HCT116 (cell line): Measurements from ENCODE around the gene LINGO4. TPM values are rescaled to one million over a fixed set of nuclear protein-coding genes. Genes with fewer than 3 reads are reported as not detected.

Experiments used
- ATAC-seq: fragments of 200-7000 bp; cut with Tn5 transposase; 2 replicates; pipeline ENCODE4 v1.9.1; 2020; ENCODE audit warnings: mild to moderate bottlenecking, moderate library complexity
- BruUV-seq: library from RNA; stranded (reverse); fragments of 400-500 nt; replicated peaks from 2 replicates; lab custom pipeline; 2021; lab: Mats Ljungman, UMichigan
- CTCF ChIA-PET: fragments of 300-600 bp; sonication (Branson Sonifier 250); formaldehyde crosslinking; loops from one replicate; lab custom pipeline; 2021; ENCODE audit warnings: antibody characterized with exemption; lab: Charles Lee
- POLR2A ChIA-PET: fragments of 300-600, 350-600 bp; sonication (Branson Sonifier 250); formaldehyde crosslinking; loops from one replicate; lab custom pipeline; 2021; ENCODE audit warnings: antibody characterized with exemption; lab: Charles Lee
- RAD21 ChIA-PET, 2 experiments: fragments of 300-600 bp; sonication (Branson Sonifier 250); formaldehyde crosslinking; loops; one replicate each; lab custom pipeline; 2023; ENCODE audit warnings: low total read pairs in 2 of 2; ENCODE audit not compliant: uncharacterized antibody in 2 of 2, unreplicated experiment in 2 of 2, low non-redundant PET in 1 of 2; lab: Charles Lee
- DNase-seq: peaks from one replicate; pipeline ENCODE4 v3.0.0-alpha.2; 2010; ENCODE audit warnings: low read depth, low spot score
- H2AFZ ChIP-seq: fragments of 200-600 bp; shearing (Covaris generic), sonication (generic); 2 replicates; pipeline ENCODE4 v1.6.1; 2017; ENCODE audit warnings: low read depth, mixed run types, mixed read lengths, antibody characterized with exemption, low read length; ENCODE audit not compliant: poor library complexity, severe bottlenecking
- H3K27ac ChIP-seq: 2 replicates; pipeline ENCODE4 v1.5.1; 2012; ENCODE audit warnings: low read depth, low read length
- H3K27me3 ChIP-seq: fragments of 200-600 bp; sonication (generic); 2 replicates; pipeline ENCODE4 v1.6.1; 2016; ENCODE audit warnings: mixed run types, low read length, mixed read lengths; ENCODE audit not compliant: insufficient read depth
- H3K36me3 ChIP-seq, 2 experiments: fragments of 200-500 bp in 1 of 2; fragments of 200-600 bp in 1 of 2; sonication (Bioruptor generic) in 1 of 2; sonication (generic) in 1 of 2; 2 replicates each; pipeline versions ENCODE4 v1.5.1 to v1.6.1; 2014 to 2016; ENCODE audit warnings: low read length in 2 of 2, inconsistent platforms in 1 of 2, mixed read lengths in 1 of 2, mixed run types in 1 of 2; ENCODE audit not compliant: insufficient read depth in 2 of 2, control insufficient read depth in 1 of 2
- H3K4me1 ChIP-seq, 2 experiments: fragments of 200-600 bp in 1 of 2; sonication (generic) in 1 of 2; 2 replicates each; pipeline versions ENCODE4 v1.5.1 to v1.6.1; 2012 to 2017; ENCODE audit warnings: low read length in 2 of 2, inconsistent platforms in 1 of 2, mild to moderate bottlenecking in 1 of 2, mixed read lengths in 1 of 2, mixed run types in 1 of 2, moderate library complexity in 1 of 2; ENCODE audit not compliant: insufficient read depth in 2 of 2, control insufficient read depth in 1 of 2
- H3K4me2 ChIP-seq: fragments of 200-600 bp; sonication (generic); 2 replicates; pipeline ENCODE4 v1.6.1; 2017; ENCODE audit warnings: mixed run types, low read length, mixed read lengths
- H3K4me3 ChIP-seq, 2 experiments: fragments of 200-600 bp in 1 of 2; sonication (generic) in 1 of 2; replicated peaks in 1 of 2; 2 replicates each; pipeline ENCODE4 v1.5.1; 2011 to 2016; ENCODE audit warnings: low read length in 2 of 2, control low read depth in 1 of 2, low read depth in 1 of 2, mild to moderate bottlenecking in 1 of 2, mixed read lengths in 1 of 2, mixed run types in 1 of 2
- H3K79me2 ChIP-seq: fragments of 200-600 bp; sonication (generic); 2 replicates; pipeline ENCODE4 v1.6.1; 2017; ENCODE audit warnings: mild to moderate bottlenecking, mixed run types, low read length, moderate library complexity, mixed read lengths; ENCODE audit not compliant: insufficient read depth
- H3K9ac ChIP-seq: fragments of 200-600 bp; sonication (generic); 2 replicates; pipeline ENCODE4 v1.6.1; 2016; ENCODE audit warnings: low read length, mixed read lengths
- H3K9me2 ChIP-seq: fragments of 200-600 bp; sonication (generic), shearing (Covaris generic); 2 replicates; pipeline ENCODE4 v1.6.1; 2017; ENCODE audit warnings: mixed run types, mild to moderate bottlenecking, moderate library complexity; ENCODE audit not compliant: insufficient read depth
- H3K9me3 ChIP-seq, 2 experiments: fragments of 200-500 bp in 1 of 2; fragments of 200-600 bp in 1 of 2; sonication (Bioruptor generic) in 1 of 2; sonication (generic) in 1 of 2; 2 replicates each; pipeline ENCODE4 v1.6.1; 2014 to 2017; ENCODE audit warnings: low read length in 2 of 2, mixed read lengths in 2 of 2, inconsistent platforms in 1 of 2, low read depth in 1 of 2, mild to moderate bottlenecking in 1 of 2, mixed run types in 1 of 2, moderate library complexity in 1 of 2; ENCODE audit not compliant: control insufficient read depth in 1 of 2, insufficient read depth in 1 of 2
- H4K20me1 ChIP-seq: fragments of 200-600 bp; sonication (generic), shearing (Covaris generic); 2 replicates; pipeline ENCODE4 v1.6.1; 2017; ENCODE audit warnings: mixed run types, mild to moderate bottlenecking, moderate library complexity; ENCODE audit not compliant: insufficient read depth
- ATF3 ChIP-seq: IDR thresholded peaks from 2 replicates; pipeline ENCODE4 v1.6.1; 2012
- CEBPB ChIP-seq: IDR thresholded peaks from 2 replicates; pipeline ENCODE4 v1.6.1; 2012; ENCODE audit warnings: low read depth
- CTCF ChIP-seq, 3 experiments: fragments of 200-600 bp in 1 of 3; sonication (generic) in 1 of 3; IDR thresholded peaks in 2 of 3; conservative IDR thresholded peaks in 1 of 3; 2 replicates each; pipeline ENCODE4 v1.5.1; 2012 to 2017; ENCODE audit warnings: low read depth in 2 of 3, low read length in 2 of 3, antibody characterized with exemption in 1 of 3, borderline replicate concordance in 1 of 3, control low read depth in 1 of 3, mild to moderate bottlenecking in 1 of 3, mixed read lengths in 1 of 3, mixed run types in 1 of 3, moderate library complexity in 1 of 3; ENCODE audit not compliant: insufficient read depth in 1 of 3
- EZH2 ChIP-seq: fragments of 200-600 bp; sonication (generic); IDR thresholded peaks from 2 replicates; pipeline ENCODE4 v1.6.1; 2017; ENCODE audit warnings: antibody characterized with exemption, mixed run types
- JUND ChIP-seq: IDR thresholded peaks from 2 replicates; pipeline ENCODE4 v1.6.1; 2012
- MAX ChIP-seq: IDR thresholded peaks from 2 replicates; pipeline ENCODE4 v1.6.1; 2012
- POLR2A ChIP-seq: IDR thresholded peaks from 2 replicates; pipeline ENCODE4 v1.7.0; 2011; ENCODE audit warnings: borderline replicate concordance; ENCODE audit not compliant: insufficient read depth, insufficient read length; ENCODE audit errors: extremely low read depth
- POLR2AphosphoS5 ChIP-seq: IDR thresholded peaks from 2 replicates; pipeline ENCODE4 v1.6.1; 2011; ENCODE audit warnings: mild to moderate bottlenecking, low read depth, low read length, moderate library complexity
- REST ChIP-seq: IDR thresholded peaks from 2 replicates; pipeline ENCODE4 v1.6.1; 2012; ENCODE audit warnings: low read depth
- SIN3A ChIP-seq: IDR thresholded peaks from 2 replicates; pipeline ENCODE4 v1.6.1; 2012; ENCODE audit warnings: low read depth
- SP1 ChIP-seq: IDR thresholded peaks from 2 replicates; pipeline ENCODE4 v1.6.1; 2012; ENCODE audit warnings: low read depth
- SRF ChIP-seq: IDR thresholded peaks from 2 replicates; pipeline ENCODE4 v1.6.1; 2012; ENCODE audit warnings: low read depth
- TCF7L2 ChIP-seq: IDR thresholded peaks from 2 replicates; pipeline ENCODE4 v1.7.0; 2011; ENCODE audit warnings: borderline replicate concordance, inconsistent platforms; ENCODE audit not compliant: insufficient read depth, insufficient read length; ENCODE audit errors: extremely low read depth
- ZBTB33 ChIP-seq: IDR thresholded peaks from 2 replicates; pipeline ENCODE4 v1.6.1; 2011; ENCODE audit warnings: mild to moderate bottlenecking, low read length, moderate library complexity; ENCODE audit not compliant: insufficient replicate concordance; ENCODE audit errors: extremely low read depth
- ZNF274 ChIP-seq: fragments of 200-500 bp; sonication (Bioruptor generic); IDR thresholded peaks from 2 replicates; pipeline ENCODE4 v1.6.1; 2014; ENCODE audit warnings: mild to moderate bottlenecking, low read depth, low read length, inconsistent platforms
- intact Hi-C: fragments of 100-400 bp; cut with micrococcal nuclease; formaldehyde crosslinking; loops from 2 replicates; pipeline ENCODE4 v1.10.0; 2022
- total RNA-seq: library from RNA; stranded (reverse); gene quantifications from one replicate; pipeline ENCODE4 v1.2.1, GENCODE V29; 2021; ENCODE audit not compliant: unreplicated experiment

Gene LINGO4
- total RNA-seq, 1 experiment from 2014 or later: not detected

GRCh38 chr1:151774256-151774922, 30.8 kb downstream of the LINGO4 start:
- Histone ChIP-seq H3K4me3 (no peak overlapping the region), H3K27ac (no peak overlapping the region), H4K20me1 (no peaks in the 10 kb centered on the region), H2AFZ (no peak overlapping the region), H3K79me2 (no peaks in the 10 kb centered on the region), H3K9ac (no peak overlapping the region), H3K27me3 (no peaks in the 10 kb centered on the region), H3K4me2 (no peak overlapping the region), H3K4me1 (peaks cover 0 to 5% of the 10 kb centered on the region in 2 experiments; a peak in 1 of 4 replicates), H3K36me3 (peaks cover 0 to 3% of the 10 kb centered on the region in 2 experiments; a peak in 1 of 4 replicates), H3K9me2 (no peaks in the 10 kb centered on the region), H3K9me3 (no peaks in the 10 kb centered on the region)
- ChIA-PET RAD21 (no interaction called here), CTCF (no interaction called here), POLR2A (no interaction called here)
- no TSS peak for BruUV-seq
- no peak for DNase-seq
- no peak for ATAC-seq
- TF ChIP-seq REST: no peak
- no peak for TF ChIP-seq TCF7L2
- no peak for TF ChIP-seq ZNF274
- TF ChIP-seq SIN3A: no peak
- TF ChIP-seq MAX: no peak
- no peak for TF ChIP-seq POLR2A
- TF ChIP-seq JUND: no peak
- no peak for TF ChIP-seq CEBPB
- TF ChIP-seq CTCF (IDR thresholded peaks at IDR 0.05 in 2 of 3, conservative IDR thresholded peaks at IDR 0.05 in 1 of 3; ENCODE audit: borderline replicate concordance in 1 of 3, insufficient read depth in 1 of 3, low read depth in 2 of 3, low read length in 2 of 3): no peak
- no peak for TF ChIP-seq SRF
- no peak for TF ChIP-seq ATF3
- TF ChIP-seq EZH2: no peak
- no peak for TF ChIP-seq ZBTB33
- no peak for TF ChIP-seq SP1
- no peak for TF ChIP-seq POLR2AphosphoS5
- intact Hi-C loops: no loop called here
